ENCODE results near the gene NCKAP5.

- TF ChIP-seq CTCF (IDR thresholded peaks at IDR 0.05; ENCODE audit: insufficient read depth, low read depth, low read length) (no peak), EZH2 (IDR thresholded peaks at IDR 0.05; ENCODE audit: insufficient read depth, low read length) (no peak)
Observed at GRCh38 chr2:133462811-133463210, 105.5 kb downstream of the NCKAP5 start.
